ENCODE results near the gene GAB4. TPM values are rescaled to one million over a fixed set of nuclear protein-coding genes. Genes with fewer than 3 reads are reported as not detected.

GAB4 gene
- total RNA-seq, 2 experiments from 2014 or later, result not detected

DNA sequence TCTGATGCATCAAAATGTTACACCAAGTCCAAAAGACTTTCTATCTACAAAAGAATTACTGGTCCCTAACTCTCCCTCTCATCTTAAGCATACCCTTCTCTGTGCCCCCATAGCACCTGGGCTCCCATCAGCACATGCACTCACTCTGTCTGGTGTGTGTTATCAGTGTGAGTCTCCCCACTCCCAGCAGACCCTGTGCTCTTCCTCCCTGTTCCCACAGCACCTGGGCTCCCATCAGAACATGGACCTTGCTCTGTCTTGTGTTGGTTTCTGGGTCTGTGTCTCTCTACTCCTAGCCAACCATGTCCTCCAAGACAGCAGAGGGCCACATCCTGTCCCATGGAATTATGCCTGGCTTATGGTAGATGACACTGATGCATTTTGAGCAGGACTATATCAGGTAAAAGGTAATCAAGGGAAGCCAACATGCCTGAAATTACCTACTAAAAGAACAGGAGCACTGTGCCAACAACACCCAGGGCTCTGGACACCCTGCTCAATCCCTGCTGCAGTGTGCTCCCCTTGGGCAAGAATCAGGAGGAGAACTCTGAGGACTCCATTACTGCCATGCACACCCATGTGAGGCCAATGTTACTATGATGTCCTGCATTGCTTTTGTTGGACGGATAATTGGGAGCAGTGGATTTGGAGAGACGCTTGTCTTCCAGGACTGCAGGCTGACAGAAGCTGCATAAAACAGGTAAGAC, 34.3 kb downstream of the GAB4 start:
- Mint-ChIP-seq H3K9me3 (no peaks in the 10 kb centered on the region), H3K27me3 (peaks cover 20% of the 10 kb centered on the region), H3K4me1 (ENCODE audit: low read depth) (peaks cover 4% of the 10 kb centered on the region), H3K36me3 (ENCODE audit: low read depth) (no peaks in the 10 kb centered on the region), H3K4me3 (no peak overlapping the region), H3K27ac (no peak overlapping the region)
- TF ChIP-seq, protein P1, sequence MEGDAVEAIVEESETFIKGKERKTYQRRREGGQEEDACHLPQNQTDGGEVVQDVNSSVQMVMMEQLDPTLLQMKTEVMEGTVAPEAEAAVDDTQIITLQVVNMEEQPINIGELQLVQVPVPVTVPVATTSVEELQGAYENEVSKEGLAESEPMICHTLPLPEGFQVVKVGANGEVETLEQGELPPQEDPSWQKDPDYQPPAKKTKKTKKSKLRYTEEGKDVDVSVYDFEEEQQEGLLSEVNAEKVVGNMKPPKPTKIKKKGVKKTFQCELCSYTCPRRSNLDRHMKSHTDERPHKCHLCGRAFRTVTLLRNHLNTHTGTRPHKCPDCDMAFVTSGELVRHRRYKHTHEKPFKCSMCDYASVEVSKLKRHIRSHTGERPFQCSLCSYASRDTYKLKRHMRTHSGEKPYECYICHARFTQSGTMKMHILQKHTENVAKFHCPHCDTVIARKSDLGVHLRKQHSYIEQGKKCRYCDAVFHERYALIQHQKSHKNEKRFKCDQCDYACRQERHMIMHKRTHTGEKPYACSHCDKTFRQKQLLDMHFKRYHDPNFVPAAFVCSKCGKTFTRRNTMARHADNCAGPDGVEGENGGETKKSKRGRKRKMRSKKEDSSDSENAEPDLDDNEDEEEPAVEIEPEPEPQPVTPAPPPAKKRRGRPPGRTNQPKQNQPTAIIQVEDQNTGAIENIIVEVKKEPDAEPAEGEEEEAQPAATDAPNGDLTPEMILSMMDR (IDR thresholded peaks at IDR 0.05), result no peak
- intact Hi-C loops (cut with micrococcal nuclease), result no loop called here
- DNase-seq (no peak), ATAC-seq (no peak)
- POLR2A ChIA-PET, result no interaction called here
- CTCF ChIA-PET, result no interaction called here

DNA sequence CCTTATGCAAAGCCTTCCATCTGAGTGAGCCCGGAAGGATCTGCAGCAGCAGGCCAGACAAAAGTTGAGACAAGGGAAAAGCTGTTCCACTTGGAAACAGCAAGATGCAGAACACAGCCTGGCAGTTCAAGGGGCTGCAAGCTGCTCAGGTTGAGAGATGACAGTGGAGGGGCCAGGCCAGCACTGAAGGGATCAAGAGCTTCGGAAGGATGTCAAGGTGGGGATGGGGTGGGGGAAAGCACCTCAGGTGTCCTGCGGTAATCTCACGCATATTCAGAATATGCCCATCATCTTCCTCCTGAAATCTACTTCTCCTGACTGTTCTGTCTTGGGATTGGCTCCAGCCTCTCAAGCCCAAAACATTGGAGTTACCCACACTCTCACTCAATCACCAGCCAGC, 35.7 kb downstream of the GAB4 start:
- ChIA-PET POLR2A (interaction anchor here (1.0 kb wide), 1 partner anchor 15 kb away, joined by 4 read pairs; no protein-coding TSS in a partner anchor), CTCF (no interaction called here)
- intact Hi-C loops (cut with micrococcal nuclease), result no loop called here
- no peak for DNase-seq
- TF ChIP-seq, protein P1 (IDR thresholded peaks at IDR 0.05), result no peak
- Mint-ChIP-seq H3K4me3 (no peak overlapping the region), H3K4me1 (ENCODE audit: low read depth) (peaks cover 4% of the 10 kb centered on the region), H3K27ac (no peak overlapping the region), H3K36me3 (ENCODE audit: low read depth) (no peaks in the 10 kb centered on the region), H3K9me3 (no peaks in the 10 kb centered on the region), H3K27me3 (peaks cover 18% of the 10 kb centered on the region)
- ATAC-seq, result no peak

DNA sequence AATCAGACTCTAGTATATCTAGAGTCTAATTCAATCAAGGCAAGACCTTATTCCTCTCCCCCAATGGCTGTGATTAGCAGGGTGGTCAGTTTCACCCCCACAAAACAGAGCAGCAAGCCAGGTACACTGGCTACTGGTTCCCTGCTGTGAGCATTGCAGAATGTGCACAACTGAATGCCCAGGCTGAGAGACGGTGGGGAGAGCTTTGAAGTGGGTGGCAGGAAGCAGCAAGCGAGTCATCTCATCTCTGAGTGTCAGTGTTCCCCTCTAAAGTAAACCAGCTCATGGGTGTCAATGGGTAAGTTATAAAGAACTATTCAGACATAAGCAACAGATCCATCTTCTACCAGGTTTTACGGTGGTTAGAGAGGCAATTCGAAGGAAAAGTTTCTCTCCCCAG, 37.6 kb downstream of the GAB4 start:
- Mint-ChIP-seq H3K27ac (no peak overlapping the region), H3K4me3 (no peak overlapping the region), H3K36me3 (ENCODE audit: low read depth) (no peaks in the 10 kb centered on the region), H3K9me3 (no peaks in the 10 kb centered on the region), H3K4me1 (ENCODE audit: low read depth) (peaks cover 4% of the 10 kb centered on the region), H3K27me3 (peaks cover 7% of the 10 kb centered on the region)
- peak; percentile 23 for DNase-seq
- ChIA-PET CTCF (interaction anchor here (1.1 kb wide), 1 partner anchor 30 kb away, joined by 3 read pairs; no protein-coding TSS in a partner anchor), POLR2A (no interaction called here)
- TF ChIP-seq, protein P1 (IDR thresholded peaks at IDR 0.05), result no peak
- intact Hi-C loops (cut with micrococcal nuclease), result no loop called here
- ATAC-seq, result peak; percentile 70

DNA sequence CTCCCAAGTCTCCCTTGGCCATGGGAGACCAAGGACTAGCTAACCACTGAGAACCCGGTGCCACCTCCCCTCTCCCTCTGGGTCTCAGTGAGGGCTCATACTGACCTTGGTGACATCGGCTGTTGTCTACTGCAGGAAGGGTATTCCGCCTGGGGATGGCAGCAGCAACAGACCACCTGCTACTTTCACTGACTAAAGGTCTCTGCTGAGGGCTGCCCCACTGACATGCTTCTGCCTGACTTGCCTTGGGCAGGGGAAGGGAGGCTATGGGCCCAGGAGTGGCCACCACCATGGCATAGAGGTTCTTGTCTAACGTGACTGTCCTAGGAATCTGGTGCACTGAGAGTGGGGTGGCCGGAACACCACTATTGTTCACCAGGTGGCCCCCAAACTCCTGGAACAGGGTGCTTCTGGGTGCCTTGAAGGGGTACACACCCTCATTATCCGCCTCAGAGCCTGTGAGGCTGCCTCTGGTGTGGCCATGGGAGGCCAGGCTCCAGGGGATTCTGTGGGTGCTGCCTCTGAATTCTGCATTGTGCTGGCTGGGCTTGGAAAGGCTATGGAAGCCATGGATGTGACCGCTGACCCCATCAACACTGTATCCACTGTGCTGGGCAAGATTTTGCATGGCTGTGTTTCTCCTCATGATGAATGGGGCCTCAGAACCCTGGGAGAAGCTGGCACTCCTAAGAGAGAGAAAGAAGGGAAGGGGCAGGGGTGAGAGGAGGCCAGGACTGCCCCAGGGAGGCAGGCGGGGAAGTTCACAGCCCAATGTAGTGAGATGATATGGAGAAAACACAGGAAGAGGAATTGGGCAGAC, 38.3 kb downstream of the GAB4 start:
- ChIA-PET POLR2A (no interaction called here), CTCF (interaction anchor here (1.1 kb wide), 1 partner anchor 31 kb away, joined by 3 read pairs; no protein-coding TSS in a partner anchor)
- H3K27me3 Mint-ChIP-seq, result peaks cover 7% of the 10 kb centered on the region
- TF ChIP-seq, protein P1 (IDR thresholded peaks at IDR 0.05), result no peak
- DNase-seq, result no peak
- H3K36me3 Mint-ChIP-seq (ENCODE audit: low read depth), result no peaks in the 10 kb centered on the region
- H3K27ac Mint-ChIP-seq, result no peak overlapping the region
- ATAC-seq, result no peak
- H3K4me3 Mint-ChIP-seq, result no peak overlapping the region
- no peaks in the 10 kb centered on the region for H3K9me3 Mint-ChIP-seq
- intact Hi-C loops (cut with micrococcal nuclease), result loop anchor here (10.0 kb wide), 1 partner anchor 75 kb away; no protein-coding TSS in a partner anchor
- peaks cover 4% of the 10 kb centered on the region for H3K4me1 Mint-ChIP-seq (ENCODE audit: low read depth)

DNA sequence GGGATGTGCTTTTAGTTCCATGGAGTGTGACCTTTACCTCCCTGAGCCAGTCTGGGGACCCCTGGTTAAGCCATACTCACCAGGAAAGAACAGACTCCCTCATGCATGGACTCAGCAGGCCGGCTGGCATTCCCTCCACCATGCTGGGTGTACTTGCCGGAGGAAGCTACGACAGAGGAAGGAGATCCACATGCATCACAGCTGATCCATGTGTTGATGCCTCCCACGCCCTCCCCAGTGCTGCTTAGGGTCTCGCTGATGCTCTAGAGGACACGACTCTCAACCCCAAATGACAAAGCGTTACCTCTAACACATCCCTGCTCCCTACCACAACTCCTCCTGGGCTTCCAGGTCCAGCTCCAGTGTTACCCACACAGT, 39.8 kb downstream of the GAB4 start:
- Mint-ChIP-seq H3K9me3 (no peaks in the 10 kb centered on the region), H3K4me1 (ENCODE audit: low read depth) (peaks cover 4% of the 10 kb centered on the region), H3K27ac (no peak overlapping the region), H3K27me3 (peaks cover 4% of the 10 kb centered on the region), H3K4me3 (no peak overlapping the region), H3K36me3 (ENCODE audit: low read depth) (no peaks in the 10 kb centered on the region)
- TF ChIP-seq, protein P1 (IDR thresholded peaks at IDR 0.05), result no peak
- intact Hi-C loops (cut with micrococcal nuclease), result loop anchor here (10.0 kb wide), 1 partner anchor 77 kb away; no protein-coding TSS in a partner anchor
- POLR2A ChIA-PET, result no interaction called here
- CTCF ChIA-PET, result no interaction called here
- DNase-seq, result no peak
- no peak for ATAC-seq
